GM19043 (cell line): ENCODE measurements around the gene TMEM150A.
"Not testable (repeated sequence)": the region's sequence is repeated elsewhere in the genome, so short reads cannot be mapped to it uniquely, and the experiment has no call there.

Source experiments
- ATAC-seq: cut with Tn5 transposase; IDR thresholded peaks from one replicate; pipeline ENCODE4 v1.9.1; 2021; ENCODE audit warnings: low read depth; ENCODE audit not compliant: unreplicated experiment

The TMEM150A gene

GRCh38 chr2:85577386-85578242 lies 24.9 kb downstream of the TMEM150A start, which contains the start of gene VAMP8:
Gene VAMP8 (plus strand): TSS chr2:85577586. CDS start chr2:85577647, 61 bp downstream.
- ATAC-seq: peak; percentile 51

- no peak for ATAC-seq
Observed at GRCh38 chr2:85577063-85577385, 25.5 kb downstream of the TMEM150A start.

- ATAC-seq: no peak
Observed at GRCh38 chr2:85575739-85576138, 26.8 kb downstream of the TMEM150A start.

GRCh38 chr2:85566265-85566664 lies 36.2 kb downstream of the TMEM150A start:
- ATAC-seq: no peak

- ATAC-seq: no peak
Observed at GRCh38 chr2:85564144-85564563, 38.3 kb downstream of the TMEM150A start.

- ATAC-seq: peak; percentile 86
Observed at GRCh38 chr2:85561280-85562212, 41.0 kb downstream of the TMEM150A start, which contains the start of gene GGCX. Gene GGCX (minus strand): TSS chr2:85561493. CDS start chr2:85561428, 65 bp downstream.

- ATAC-seq: peak; percentile 5
Observed at GRCh38 chr2:85560812-85561279, 41.7 kb downstream of the TMEM150A start.

- not testable (repeated sequence) for ATAC-seq
Observed at GRCh38 chr2:85560403-85560726, 42.1 kb downstream of the TMEM150A start.

- no peak for ATAC-seq
Observed at GRCh38 chr2:85558160-85558559, 44.3 kb downstream of the TMEM150A start.

GRCh38 chr2:85557130-85557529 lies 45.4 kb downstream of the TMEM150A start:
- no peak for ATAC-seq

- no peak for ATAC-seq
Observed at GRCh38 chr2:85554980-85555612, 47.4 kb downstream of the TMEM150A start.

- ATAC-seq: no peak
Observed at GRCh38 chr2:85553184-85553583, 49.3 kb downstream of the TMEM150A start.

- ATAC-seq: peak; percentile 83
Observed at GRCh38 chr2:85551698-85552678, 50.5 kb downstream of the TMEM150A start.

GRCh38 chr2:85550486-85550885 lies 52.0 kb downstream of the TMEM150A start:
- ATAC-seq: no peak

- ATAC-seq: no peak
Observed at GRCh38 chr2:85549826-85550225, 52.7 kb downstream of the TMEM150A start.

- ATAC-seq: no peak
Observed at GRCh38 chr2:85549095-85549494, 53.4 kb downstream of the TMEM150A start.

- ATAC-seq: no peak
Observed at GRCh38 chr2:85548608-85548900, 53.9 kb downstream of the TMEM150A start.
